ENCODE data around the gene UQCC3.

- TF ChIP-seq RAD21 (IDR thresholded peaks at IDR 0.05; ENCODE audit: low read length) (no peak), ZBTB33 (IDR thresholded peaks at IDR 0.05; ENCODE audit: borderline replicate concordance, low read depth) (no peak)
Observed at GRCh38 chr11:62716206-62716605, 44.7 kb downstream of the UQCC3 start.

Measured in SK-N-SH (cell line).